Lung (tissue), 12 donors: ENCODE results near the gene RAB18. TPM values are rescaled to one million over a fixed set of nuclear protein-coding genes. Genes with fewer than 3 reads are reported as not detected.

ENCODE experiments used
- ATAC-seq: fragments of 200-7000 bp; cut with Tn5 transposase; one replicate; pipeline ENCODE4 v1.9.1; 2020; ENCODE audit warnings: moderate number of reproducible peaks; ENCODE audit not compliant: insufficient read depth, low FRiP score
- DNase-seq, 3 donors: peaks; one replicate each; pipeline ENCODE4 v3.0.0-alpha.2; 2013 to 2017
- H3K27ac ChIP-seq, 2 donors: one replicate each; pipeline ENCODE4 v1.5.1; 2013; ENCODE audit warnings: mild to moderate bottlenecking in 2 of 2, moderate library complexity in 2 of 2, control low read depth in 1 of 2, inconsistent platforms in 1 of 2, low read depth in 1 of 2, low read length in 1 of 2
- H3K27me3 ChIP-seq, 3 donors: one replicate each; pipeline ENCODE4 v1.5.1; 2013; ENCODE audit warnings: low read length in 2 of 3; ENCODE audit not compliant: control insufficient read depth in 3 of 3, insufficient read depth in 3 of 3
- H3K36me3 ChIP-seq, 4 donors: one replicate each; pipeline ENCODE4 v1.5.1; 2013; ENCODE audit warnings: low read length in 4 of 4, mild to moderate bottlenecking in 1 of 4, moderate library complexity in 1 of 4; ENCODE audit not compliant: control insufficient read depth in 4 of 4, insufficient read depth in 4 of 4
- H3K4me1 ChIP-seq, 5 donors: one replicate each; pipeline ENCODE4 v1.5.1; 2013; ENCODE audit warnings: low read length in 5 of 5, mild to moderate bottlenecking in 2 of 5, moderate library complexity in 1 of 5; ENCODE audit not compliant: control insufficient read depth in 5 of 5, insufficient read depth in 5 of 5
- H3K4me3 ChIP-seq: one replicate; pipeline ENCODE4 v1.5.1; 2013; ENCODE audit warnings: mild to moderate bottlenecking, control low read depth, moderate library complexity
- H3K9ac ChIP-seq, 2 donors: one replicate each; pipeline ENCODE4 v1.5.1; 2013; ENCODE audit warnings: low read length in 2 of 2, control low read depth in 1 of 2; ENCODE audit not compliant: insufficient read depth in 1 of 2
- H3K9me3 ChIP-seq, 4 donors: one replicate each; pipeline ENCODE4 v1.5.1; 2013; ENCODE audit warnings: low read length in 3 of 4, mild to moderate bottlenecking in 1 of 4, moderate library complexity in 1 of 4; ENCODE audit not compliant: control insufficient read depth in 4 of 4, insufficient read depth in 3 of 4
- CTCF ChIP-seq: IDR thresholded peaks from 2 replicates; pipeline ENCODE4 v1.5.1; 2012; ENCODE audit warnings: mild to moderate bottlenecking; ENCODE audit errors: control extremely low read depth, extremely low read depth
- WGBS, 2 donors: extraction: QIAGEN DNeasy Blood & Tissue Kit; methylation state at CpG; one replicate each; pipeline ENCODE4 v1.1.7; 2013; 5-methylcytosine and 5-hydroxymethylcytosine counted together
- polyA plus RNA-seq, 2 donors: library from polyadenylated mRNA; stranded (reverse); fragments of 200-250 nt; gene quantifications; one replicate each; pipeline ENCODE4 v1.2.1, GENCODE V29; 2013
- total RNA-seq, 2 donors: library from RNA; depleted of rRNA in 1 of 2; stranded (reverse); fragments of >200 nt in 1 of 2; gene quantifications; one replicate each; pipeline ENCODE4 v1.2.1, GENCODE V29; 2014 to 2021
- donor health status: control.
- donor health status: control.
- donor health status: Bipolar disorder and iron deficiency.
- donor health status: healthy.
- donor health status: DM: yes; HTN: yes; CAD: no.

Gene RAB18
- total and polyA plus RNA-seq, 4 donors, result 26.8 to 84.5 (median 55.5) TPM

- Histone ChIP-seq H3K4me1 (peaks cover 0 to 3% (median 0%) of the 10 kb centered on the region in 5 donors), H3K36me3 (peaks cover 0 to 19% (median 2%) of the 10 kb centered on the region in 4 donors), H3K9ac (no peak overlapping the region), H3K27ac (no peak overlapping the region), H3K9me3 (no peaks in the 10 kb centered on the region), H3K27me3 (no peaks in the 10 kb centered on the region), H3K4me3 (no peak overlapping the region)
- WGBS, 2 donors, result 86 to 95% methylated on average over 3 of the region's 3 CpGs
- no peak for TF ChIP-seq CTCF
- ATAC-seq (no peak), DNase-seq (no peak)
Observed at GRCh38 chr10:27514243-27514642, 10.1 kb downstream of the RAB18 start.

GRCh38 chr10:27518261-27518660 is 14.2 kb downstream of the RAB18 start:
- TF ChIP-seq CTCF, result no peak
- H3K9ac ChIP-seq, result no peak overlapping the region
- ATAC-seq, result no peak

GRCh38 chr10:27525819-27526218 is 21.7 kb downstream of the RAB18 start:
- H3K9ac ChIP-seq, result no peak overlapping the region
- no peak for TF ChIP-seq CTCF
- H3K4me3 ChIP-seq, result no peak overlapping the region
- no peaks in the 10 kb centered on the region for H3K9me3 ChIP-seq
- ATAC-seq, result peak; percentile 47
- H3K36me3 ChIP-seq, result peaks cover 0 to 2% (median 0%) of the 10 kb centered on the region in 4 donors
- H3K4me1 ChIP-seq, result peaks cover 0 to 25% (median 0%) of the 10 kb centered on the region in 5 donors
- DNase-seq, result peak; percentile 23 to 83 (median 83)
- H3K27ac ChIP-seq, result no peak overlapping the region
- H3K27me3 ChIP-seq, result no peaks in the 10 kb centered on the region

More at GRCh38 chr10:27518261-27518660, 14.2 kb downstream of the RAB18 start:
- Histone ChIP-seq H3K9me3 (no peaks in the 10 kb centered on the region), H3K36me3 (peaks cover 0 to 5% (median under 1%) of the 10 kb centered on the region in 4 donors), H3K27ac (no peak overlapping the region), H3K27me3 (no peaks in the 10 kb centered on the region), H3K4me3 (no peak overlapping the region), H3K4me1 (peaks cover 0 to 4% (median 0%) of the 10 kb centered on the region in 5 donors)
- no peak for DNase-seq
- 90 to 91% methylated on average over 2 of the region's 2 CpGs for WGBS, 2 donors

- no peak for ATAC-seq
- peaks cover 0 to 2% (median 0%) of the 10 kb centered on the region in 4 donors for H3K36me3 ChIP-seq
- WGBS, 2 donors, result 86 to 90% methylated on average over 3 of the region's 3 CpGs
Observed at GRCh38 chr10:27526242-27526641, 22.1 kb downstream of the RAB18 start.

More at GRCh38 chr10:27526242-27526641, 22.1 kb downstream of the RAB18 start:
- peak in 2 of 3 donors; percentile 11 to 14 for DNase-seq
- H3K4me1 ChIP-seq, result peaks cover 0 to 25% (median 0%) of the 10 kb centered on the region in 5 donors
- H3K4me3 ChIP-seq, result no peak overlapping the region
- H3K27me3 ChIP-seq, result no peaks in the 10 kb centered on the region
- H3K9me3 ChIP-seq, result no peaks in the 10 kb centered on the region
- TF ChIP-seq CTCF, result no peak
- no peak overlapping the region for H3K9ac ChIP-seq
- no peak overlapping the region for H3K27ac ChIP-seq
